ENCODE data around the gene KCNJ11. TPM values are rescaled to one million over a fixed set of nuclear protein-coding genes. Genes with fewer than 3 reads are reported as not detected.

Gene KCNJ11
- total RNA-seq, 2 experiments from 2014 or later: 0.10 to 0.57 TPM

- H3K36me3 Mint-ChIP-seq: no peaks in the 10 kb centered on the region
- no peak for DNase-seq
- ChIA-PET POLR2A (no interaction called here), CTCF (interaction anchor here (1.2 kb wide), 1 partner anchor 118 kb away, joined by 5 read pairs; no protein-coding TSS in a partner anchor)
- H3K27me3 Mint-ChIP-seq: peaks cover 9% of the 10 kb centered on the region
- no peak overlapping the region for H3K27ac Mint-ChIP-seq
- intact Hi-C loops (cut with micrococcal nuclease): no loop called here
- H3K4me3 Mint-ChIP-seq: no peak overlapping the region
- no peaks in the 10 kb centered on the region for H3K9me3 Mint-ChIP-seq
- peaks cover 24% of the 10 kb centered on the region for H3K4me1 Mint-ChIP-seq (ENCODE audit: low read depth)
Observed at GRCh38 chr11:17347676-17348075, 40.8 kb downstream of the KCNJ11 start.

- ChIA-PET POLR2A (no interaction called here), CTCF (interaction anchor here (2.3 kb wide), 1 partner anchor 9 kb away, joined by 5 read pairs; no protein-coding TSS in a partner anchor)
- DNase-seq: peak; percentile 59
Observed at GRCh38 chr11:17343907-17344306, 44.6 kb downstream of the KCNJ11 start.

GRCh38 chr11:17343257-17343656 lies 45.2 kb downstream of the KCNJ11 start:
- ChIA-PET POLR2A (no interaction called here), CTCF (no interaction called here)
- intact Hi-C loops (cut with micrococcal nuclease): no loop called here
- no peak overlapping the region for H3K4me3 Mint-ChIP-seq
- H3K9me3 Mint-ChIP-seq: no peaks in the 10 kb centered on the region
- H3K4me1 Mint-ChIP-seq (ENCODE audit: low read depth): peaks cover 8% of the 10 kb centered on the region
- DNase-seq: no peak
- H3K27me3 Mint-ChIP-seq: no peaks in the 10 kb centered on the region
- H3K27ac Mint-ChIP-seq: no peak overlapping the region
- H3K36me3 Mint-ChIP-seq: no peaks in the 10 kb centered on the region

More at GRCh38 chr11:17343907-17344306, 44.6 kb downstream of the KCNJ11 start:
- Mint-ChIP-seq H3K36me3 (no peaks in the 10 kb centered on the region), H3K27ac (no peak overlapping the region), H3K27me3 (no peaks in the 10 kb centered on the region), H3K4me3 (no peak overlapping the region), H3K9me3 (no peaks in the 10 kb centered on the region), H3K4me1 (ENCODE audit: low read depth) (peaks cover 8% of the 10 kb centered on the region)
- intact Hi-C loops (cut with micrococcal nuclease): loop anchor here (1.0 kb wide), 1 partner anchor 50 kb away; no protein-coding TSS in a partner anchor

Other genes starting within 250 kb of the KCNJ11 start
- gene PIK3C2A, start 180.7 kb downstream of the KCNJ11 start, total RNA-seq: 10 to 100 TPM; 21.2 to 21.7 TPM
- 10 to 100 TPM; 38.1 to 38.2 TPM for gene NUCB2, start 111.9 kb downstream of the KCNJ11 start, total RNA-seq
- under 1 TPM; 0.69 to 0.82 TPM for gene NCR3LG1, start 36.9 kb downstream of the KCNJ11 start, total RNA-seq
- not detected for gene ABCC8, start 88.2 kb upstream of the KCNJ11 start, total RNA-seq
- not detected for gene USH1C, start 155.8 kb upstream of the KCNJ11 start, total RNA-seq
- gene OTOG, start 158.6 kb upstream of the KCNJ11 start, total RNA-seq: not detected